ENCODE results near the gene GALNT2. TPM values are rescaled to one million over a fixed set of nuclear protein-coding genes. Genes with fewer than 3 reads are reported as not detected.

The GALNT2 gene
- total and polyA plus RNA-seq, 9 of the 15 experiments (the other 6 are each of a cell fraction or from before 2014, with no cell fraction given): 1.6 to 106 (median 51.9) TPM

DNA sequence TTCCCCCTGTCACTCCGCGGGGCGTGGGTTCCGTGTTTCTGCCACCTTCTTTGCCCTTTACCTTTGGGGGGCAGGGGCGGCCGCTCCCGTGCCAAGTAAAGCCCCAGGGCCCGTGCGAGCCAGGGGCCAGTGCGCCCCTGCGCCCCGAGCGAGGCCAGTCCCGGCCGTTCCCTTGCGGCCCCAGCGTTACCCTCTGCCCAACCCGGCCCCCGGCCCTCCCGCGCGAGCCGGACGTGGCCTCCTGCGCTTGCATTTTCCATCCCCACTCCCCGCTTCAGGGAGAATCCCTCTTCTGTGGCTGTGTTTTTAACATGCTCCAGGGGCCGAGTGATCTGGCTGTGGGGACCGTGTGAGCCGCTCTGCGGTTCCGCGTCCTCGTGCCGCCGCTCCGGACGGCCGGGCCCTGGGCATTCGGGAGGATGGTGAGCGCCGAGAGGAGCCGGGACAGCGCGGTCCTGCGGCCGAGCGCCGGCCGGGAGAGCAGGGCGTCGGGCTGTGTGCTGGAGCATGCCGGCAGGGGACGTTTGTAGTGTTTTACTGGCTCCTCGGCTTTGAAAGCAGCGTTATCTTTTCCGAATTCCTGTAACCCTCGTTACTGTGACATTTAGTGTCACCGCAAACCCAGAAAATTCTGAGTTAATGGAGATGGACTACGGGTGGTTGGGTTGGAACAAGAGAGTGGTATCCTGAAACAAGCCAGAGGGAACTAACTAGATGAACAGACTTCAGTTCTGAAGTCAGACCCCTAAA, 1.0 kb downstream of the GALNT2 start (continued):
- TF ChIP-seq, protein P1, sequence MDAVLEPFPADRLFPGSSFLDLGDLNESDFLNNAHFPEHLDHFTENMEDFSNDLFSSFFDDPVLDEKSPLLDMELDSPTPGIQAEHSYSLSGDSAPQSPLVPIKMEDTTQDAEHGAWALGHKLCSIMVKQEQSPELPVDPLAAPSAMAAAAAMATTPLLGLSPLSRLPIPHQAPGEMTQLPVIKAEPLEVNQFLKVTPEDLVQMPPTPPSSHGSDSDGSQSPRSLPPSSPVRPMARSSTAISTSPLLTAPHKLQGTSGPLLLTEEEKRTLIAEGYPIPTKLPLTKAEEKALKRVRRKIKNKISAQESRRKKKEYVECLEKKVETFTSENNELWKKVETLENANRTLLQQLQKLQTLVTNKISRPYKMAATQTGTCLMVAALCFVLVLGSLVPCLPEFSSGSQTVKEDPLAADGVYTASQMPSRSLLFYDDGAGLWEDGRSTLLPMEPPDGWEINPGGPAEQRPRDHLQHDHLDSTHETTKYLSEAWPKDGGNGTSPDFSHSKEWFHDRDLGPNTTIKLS (IDR thresholded peaks at IDR 0.05; ENCODE audit: borderline replicate concordance, low read depth): no peak
- TF ChIP-seq FOXP1 (CRISPR knock-in tag; IDR thresholded peaks at IDR 0.05): peak; percentile 88
- TF ChIP-seq CEBPG (CRISPR knock-in tag; IDR thresholded peaks at IDR 0.05): no peak
- TF ChIP-seq CEBPG (tag; conservative IDR thresholded peaks at IDR 0.05 in 1 of 2, IDR thresholded peaks at IDR 0.05 in 1 of 2): no peak
- no peak for TF ChIP-seq ZFPM2 (CRISPR knock-in tag; IDR thresholded peaks at IDR 0.05)
- TF ChIP-seq HDGF (IDR thresholded peaks at IDR 0.05): no peak
- no peak for TF ChIP-seq BCL6 (CRISPR knock-in tag; IDR thresholded peaks at IDR 0.05)
- TF ChIP-seq, protein P2, sequence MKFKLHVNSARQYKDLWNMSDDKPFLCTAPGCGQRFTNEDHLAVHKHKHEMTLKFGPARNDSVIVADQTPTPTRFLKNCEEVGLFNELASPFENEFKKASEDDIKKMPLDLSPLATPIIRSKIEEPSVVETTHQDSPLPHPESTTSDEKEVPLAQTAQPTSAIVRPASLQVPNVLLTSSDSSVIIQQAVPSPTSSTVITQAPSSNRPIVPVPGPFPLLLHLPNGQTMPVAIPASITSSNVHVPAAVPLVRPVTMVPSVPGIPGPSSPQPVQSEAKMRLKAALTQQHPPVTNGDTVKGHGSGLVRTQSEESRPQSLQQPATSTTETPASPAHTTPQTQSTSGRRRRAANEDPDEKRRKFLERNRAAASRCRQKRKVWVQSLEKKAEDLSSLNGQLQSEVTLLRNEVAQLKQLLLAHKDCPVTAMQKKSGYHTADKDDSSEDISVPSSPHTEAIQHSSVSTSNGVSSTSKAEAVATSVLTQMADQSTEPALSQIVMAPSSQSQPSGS (CRISPR knock-in tag; IDR thresholded peaks at IDR 0.05): no peak
- TF ChIP-seq ZKSCAN3 (CRISPR knock-in tag; IDR thresholded peaks at IDR 0.05): no peak
- TF ChIP-seq POLR2H (tag; IDR thresholded peaks at IDR 0.05; ENCODE audit: low read depth): no peak
- TF ChIP-seq ZNF12 (CRISPR knock-in tag; IDR thresholded peaks at IDR 0.05): peak; percentile 63; the same call in 1 of the 2 replicates
- TF ChIP-seq U2AF1 (optimal IDR thresholded peaks at IDR 0.05; ENCODE audit: low read depth, low read length): peak; percentile 64
- no peak for TF ChIP-seq MTA1 (IDR thresholded peaks at IDR 0.05; ENCODE audit: borderline replicate concordance)
- no peak for TF ChIP-seq SMC3 (conservative IDR thresholded peaks at IDR 0.05; ENCODE audit: insufficient read depth, low read depth, low read length)
- no peak for TF ChIP-seq PATZ1 (CRISPR knock-in tag; IDR thresholded peaks at IDR 0.05; ENCODE audit: borderline replicate concordance)
- TF ChIP-seq, protein P3, sequence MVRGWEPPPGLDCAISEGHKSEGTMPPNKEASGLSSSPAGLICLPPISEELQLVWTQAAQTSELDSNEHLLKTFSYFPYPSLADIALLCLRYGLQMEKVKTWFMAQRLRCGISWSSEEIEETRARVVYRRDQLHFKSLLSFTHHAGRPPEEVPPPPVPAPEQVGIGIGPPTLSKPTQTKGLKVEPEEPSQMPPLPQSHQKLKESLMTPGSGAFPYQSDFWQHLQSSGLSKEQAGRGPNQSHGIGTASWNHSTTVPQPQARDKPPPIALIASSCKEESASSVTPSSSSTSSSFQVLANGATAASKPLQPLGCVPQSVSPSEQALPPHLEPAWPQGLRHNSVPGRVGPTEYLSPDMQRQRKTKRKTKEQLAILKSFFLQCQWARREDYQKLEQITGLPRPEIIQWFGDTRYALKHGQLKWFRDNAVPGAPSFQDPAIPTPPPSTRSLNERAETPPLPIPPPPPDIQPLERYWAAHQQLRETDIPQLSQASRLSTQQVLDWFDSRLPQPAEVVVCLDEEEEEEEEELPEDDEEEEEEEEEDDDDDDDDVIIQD (CRISPR knock-in tag; IDR thresholded peaks at IDR 0.05): no peak
- TF ChIP-seq SIRT6 (IDR thresholded peaks at IDR 0.05; ENCODE audit: low read depth, low read length): no peak
- no peak for TF ChIP-seq TFAM (CRISPR knock-in tag; conservative IDR thresholded peaks at IDR 0.05)
- TF ChIP-seq POLR2AphosphoS2 (IDR thresholded peaks at IDR 0.05; ENCODE audit: low read length): no peak
- TF ChIP-seq KLF13 (tag; IDR thresholded peaks at IDR 0.05; ENCODE audit: borderline replicate concordance, low read depth): no peak

All from K562 (cell line).